Lower leg skin (tissue), 4 donors: ENCODE measurements around the gene KCNJ4. TPM values are rescaled to one million over a fixed set of nuclear protein-coding genes. Genes with fewer than 3 reads are reported as not detected.

ENCODE experiments used
- DNase-seq, 2 donors: peaks; one replicate each; pipeline ENCODE4 v3.0.0-alpha.2; 2019; ENCODE audit warnings: low spot score in 2 of 2
- H3K4me3 ChIP-seq: fragments of 200-600 bp; sonication (generic); 2 replicates; pipeline ENCODE4 v1.5.1; 2017; ENCODE audit warnings: mild to moderate bottlenecking, low read depth; ENCODE audit not compliant: poor library complexity, severe bottlenecking
- POLR2A ChIP-seq, 2 donors: fragments of 450-650 bp; IDR thresholded peaks; one replicate each; pipeline ENCODE4 v1.6.1; 2016 to 2017; ENCODE audit warnings: antibody characterized with exemption in 2 of 2, mild to moderate bottlenecking in 1 of 2, moderate library complexity in 1 of 2
- WGBS, 2 donors: methylation state at CpG; one replicate each; pipeline ENCODE4 v1.1.5; 2018; 5-methylcytosine and 5-hydroxymethylcytosine counted together
- intact Hi-C: fragments of 100-400 bp; cut with DNase I; formaldehyde crosslinking; loops from one replicate; pipeline ENCODE4 v1.15.0; 2023; ENCODE audit warnings: low total_unique reads
- total RNA-seq, 4 donors: library from RNA; depleted of rRNA; stranded (reverse); fragments of >200 nt; gene quantifications; one replicate each; pipeline ENCODE4 v1.1.0, GENCODE V29; 2016
- TF ChIP-seq, protein P1 (sequence below), 3 donors: fragments of 450-650 bp; IDR thresholded peaks; one replicate each; pipeline ENCODE4 v1.5.1; 2016; ENCODE audit warnings: antibody characterized with exemption in 3 of 3, mild to moderate bottlenecking in 3 of 3, moderate library complexity in 2 of 3

The KCNJ4 gene
- total RNA-seq, 4 donors from 2014 or later: 0.29 to 1.4 (median 0.46) TPM; not detected in 1

DNA sequence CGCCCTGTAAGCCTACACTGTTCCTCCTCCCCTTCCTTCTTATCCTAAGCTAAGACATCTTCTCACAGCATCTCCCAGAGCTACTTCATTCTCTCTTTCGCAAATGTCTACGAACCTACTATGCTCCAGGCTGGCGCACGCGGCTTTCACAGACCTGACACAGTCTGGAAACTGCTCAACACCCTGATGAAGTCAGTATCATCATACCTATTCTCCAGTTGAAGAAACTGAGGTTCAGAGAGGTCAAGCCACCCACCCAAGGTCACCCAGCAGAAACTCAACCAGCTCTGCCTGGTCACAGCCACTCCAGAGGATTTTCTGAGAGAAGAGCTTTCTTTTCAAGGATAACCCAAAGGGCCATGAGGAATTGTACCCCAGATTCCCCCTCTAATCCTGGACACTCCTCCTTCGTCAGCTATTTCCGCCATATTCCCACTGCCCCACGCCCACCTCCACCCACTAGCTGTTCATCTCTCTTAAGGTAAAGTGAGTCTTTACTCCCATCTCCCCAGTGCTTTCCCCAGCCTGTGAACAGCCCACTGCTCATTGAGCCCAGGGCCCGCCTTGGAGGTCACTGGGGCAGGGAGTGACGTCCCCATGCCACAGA, 1.8 kb downstream of the KCNJ4 start:
- intact Hi-C loops: no loop called here
- WGBS, 2 donors: 74 to 82% methylated on average over 11 of the region's 11 CpGs
- TF ChIP-seq, protein P1, sequence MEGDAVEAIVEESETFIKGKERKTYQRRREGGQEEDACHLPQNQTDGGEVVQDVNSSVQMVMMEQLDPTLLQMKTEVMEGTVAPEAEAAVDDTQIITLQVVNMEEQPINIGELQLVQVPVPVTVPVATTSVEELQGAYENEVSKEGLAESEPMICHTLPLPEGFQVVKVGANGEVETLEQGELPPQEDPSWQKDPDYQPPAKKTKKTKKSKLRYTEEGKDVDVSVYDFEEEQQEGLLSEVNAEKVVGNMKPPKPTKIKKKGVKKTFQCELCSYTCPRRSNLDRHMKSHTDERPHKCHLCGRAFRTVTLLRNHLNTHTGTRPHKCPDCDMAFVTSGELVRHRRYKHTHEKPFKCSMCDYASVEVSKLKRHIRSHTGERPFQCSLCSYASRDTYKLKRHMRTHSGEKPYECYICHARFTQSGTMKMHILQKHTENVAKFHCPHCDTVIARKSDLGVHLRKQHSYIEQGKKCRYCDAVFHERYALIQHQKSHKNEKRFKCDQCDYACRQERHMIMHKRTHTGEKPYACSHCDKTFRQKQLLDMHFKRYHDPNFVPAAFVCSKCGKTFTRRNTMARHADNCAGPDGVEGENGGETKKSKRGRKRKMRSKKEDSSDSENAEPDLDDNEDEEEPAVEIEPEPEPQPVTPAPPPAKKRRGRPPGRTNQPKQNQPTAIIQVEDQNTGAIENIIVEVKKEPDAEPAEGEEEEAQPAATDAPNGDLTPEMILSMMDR (IDR thresholded peaks at IDR 0.05): no peak
- no peak for TF ChIP-seq POLR2A (IDR thresholded peaks at IDR 0.05)
- H3K4me3 ChIP-seq: no peak overlapping the region
- DNase-seq: no peak

DNA sequence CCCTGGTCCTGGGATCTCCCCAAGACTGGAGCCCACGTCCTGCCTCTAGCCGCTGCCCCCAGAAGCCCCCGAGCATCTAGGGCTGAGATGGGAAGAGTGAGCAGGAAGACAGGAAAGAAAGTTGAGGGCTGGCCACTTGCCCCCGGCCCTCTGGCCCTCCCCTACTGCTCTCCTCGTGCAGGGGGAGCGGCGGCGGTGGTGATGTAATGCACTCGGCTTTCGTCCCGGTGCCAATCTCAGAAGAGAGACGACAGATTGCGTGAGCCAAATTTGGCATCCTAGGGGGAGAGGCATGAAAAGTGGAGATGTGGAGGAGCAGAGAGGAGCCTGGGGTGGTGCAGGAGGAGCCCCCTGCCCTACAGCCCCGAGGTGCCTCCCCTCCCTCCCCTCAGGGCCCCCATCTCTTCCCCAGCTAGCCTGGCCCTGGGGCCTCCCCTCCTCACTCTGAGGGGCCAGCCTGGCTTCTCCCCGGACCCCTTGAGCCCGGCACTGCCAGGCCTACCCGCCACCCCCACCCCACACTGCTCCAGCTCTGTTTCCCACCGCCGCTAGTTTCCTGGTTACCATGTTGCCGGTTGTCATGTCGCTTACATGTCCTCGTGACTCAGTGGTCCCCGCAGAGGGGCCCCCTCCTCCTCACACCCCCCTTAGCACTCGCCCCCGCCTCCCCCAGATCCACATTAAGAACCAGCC, 2.5 kb downstream of the KCNJ4 start:
- TF ChIP-seq POLR2A (IDR thresholded peaks at IDR 0.05): no peak
- TF ChIP-seq, protein P1 (IDR thresholded peaks at IDR 0.05): no peak
- 28 to 36% methylated on average over 23 to 24 of the region's 25 CpGs for WGBS, 2 donors
- no peak overlapping the region for H3K4me3 ChIP-seq
- no peak for DNase-seq
- intact Hi-C loops: no loop called here

DNA sequence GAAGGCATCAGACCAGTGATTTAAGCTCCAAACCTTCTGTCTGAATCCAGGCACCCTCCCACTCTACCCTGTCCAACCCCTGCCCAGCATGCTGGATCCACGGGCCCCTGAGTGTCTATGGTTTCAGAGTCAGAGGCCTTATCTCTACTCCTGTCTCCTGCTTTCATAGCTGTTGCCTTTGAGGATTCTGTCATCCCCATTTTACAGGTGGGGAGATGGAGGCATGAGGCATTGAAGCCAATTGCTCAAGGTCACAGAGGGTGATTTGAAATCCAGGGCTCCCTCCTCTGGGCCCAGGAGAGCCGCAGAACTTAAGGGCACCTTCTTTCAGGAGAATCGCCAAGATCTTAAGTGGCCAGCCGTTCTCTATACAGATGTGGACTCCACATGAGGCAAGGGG, 3.1 kb downstream of the KCNJ4 start:
- intact Hi-C loops: no loop called here
- TF ChIP-seq POLR2A (IDR thresholded peaks at IDR 0.05): no peak
- TF ChIP-seq, protein P1 (IDR thresholded peaks at IDR 0.05): no peak
- H3K4me3 ChIP-seq: no peak overlapping the region
- WGBS, 2 donors: 72 to 79% methylated on average over 4 of the region's 4 CpGs
- no peak for DNase-seq

DNA sequence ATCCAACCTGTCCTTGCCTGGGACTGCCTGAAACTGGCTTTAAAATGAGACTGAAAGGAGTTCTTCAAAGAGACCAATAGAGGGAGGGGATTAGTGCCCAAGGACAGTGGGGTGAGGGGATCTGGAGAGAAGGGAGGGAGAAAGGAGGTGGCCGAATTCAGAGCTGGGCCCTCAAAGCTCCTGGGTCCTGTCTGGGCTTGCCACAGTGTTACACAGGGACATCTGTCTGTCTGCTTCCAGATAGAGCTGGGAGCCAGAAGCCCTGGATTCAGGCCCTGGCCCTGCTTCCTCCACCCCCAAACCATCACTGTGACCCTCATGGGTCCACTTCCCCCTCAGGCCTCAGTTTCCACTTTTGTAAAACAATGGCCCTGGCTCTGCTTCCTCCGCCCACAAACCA, 3.6 kb downstream of the KCNJ4 start:
- 69 to 71% methylated on average over 2 of the region's 2 CpGs for WGBS, 2 donors
- H3K4me3 ChIP-seq: no peak overlapping the region
- DNase-seq: no peak
- intact Hi-C loops: no loop called here
- TF ChIP-seq, protein P1 (IDR thresholded peaks at IDR 0.05): no peak
- TF ChIP-seq POLR2A (IDR thresholded peaks at IDR 0.05): no peak

DNA sequence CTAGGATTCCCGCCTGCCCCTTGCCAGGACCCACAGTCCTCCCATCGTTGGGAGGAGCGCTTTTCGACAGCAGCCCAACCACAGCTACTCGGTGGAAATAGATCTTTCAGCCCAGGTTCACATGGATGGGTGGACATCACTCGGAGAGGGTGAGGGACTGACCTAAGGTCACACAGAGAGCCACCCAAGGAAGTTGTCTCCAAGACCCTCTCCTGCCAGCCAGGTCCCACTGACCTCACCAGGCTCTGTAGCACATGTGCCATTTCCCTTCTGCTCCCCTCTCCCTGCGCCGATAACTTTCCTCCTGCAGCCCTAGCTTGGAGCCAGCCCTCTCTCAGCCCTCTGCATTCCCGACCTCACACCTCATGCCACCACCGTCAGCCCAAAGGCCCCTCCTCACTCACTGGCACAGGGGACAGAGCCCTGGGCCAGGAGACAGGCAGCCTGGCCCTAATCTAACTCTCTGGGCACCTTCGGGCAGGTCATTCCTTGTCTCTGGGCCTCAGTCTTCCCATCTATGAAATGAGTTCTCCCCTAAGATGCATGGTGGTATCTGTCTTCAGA, 4.7 kb downstream of the KCNJ4 start:
- 49 to 55% methylated on average over 11 of the region's 11 CpGs for WGBS, 2 donors
- intact Hi-C loops: no loop called here
- no peak for DNase-seq
- TF ChIP-seq, protein P1 (IDR thresholded peaks at IDR 0.05): no peak
- no peak overlapping the region for H3K4me3 ChIP-seq
